CD4-positive, alpha-beta T cell treated with Interleukin-17A for 4 hours (primary cell): ENCODE data around the gene MYH14.
"Not testable (repeated sequence)": the region's sequence is repeated elsewhere in the genome, so short reads cannot be mapped to it uniquely, and the experiment has no call there.

ENCODE experiments used
- DNase-seq: peaks from one replicate; pipeline ENCODE4 v3.0.0-alpha.2; 2020; ENCODE audit warnings: mixed read lengths

Gene MYH14

DNA sequence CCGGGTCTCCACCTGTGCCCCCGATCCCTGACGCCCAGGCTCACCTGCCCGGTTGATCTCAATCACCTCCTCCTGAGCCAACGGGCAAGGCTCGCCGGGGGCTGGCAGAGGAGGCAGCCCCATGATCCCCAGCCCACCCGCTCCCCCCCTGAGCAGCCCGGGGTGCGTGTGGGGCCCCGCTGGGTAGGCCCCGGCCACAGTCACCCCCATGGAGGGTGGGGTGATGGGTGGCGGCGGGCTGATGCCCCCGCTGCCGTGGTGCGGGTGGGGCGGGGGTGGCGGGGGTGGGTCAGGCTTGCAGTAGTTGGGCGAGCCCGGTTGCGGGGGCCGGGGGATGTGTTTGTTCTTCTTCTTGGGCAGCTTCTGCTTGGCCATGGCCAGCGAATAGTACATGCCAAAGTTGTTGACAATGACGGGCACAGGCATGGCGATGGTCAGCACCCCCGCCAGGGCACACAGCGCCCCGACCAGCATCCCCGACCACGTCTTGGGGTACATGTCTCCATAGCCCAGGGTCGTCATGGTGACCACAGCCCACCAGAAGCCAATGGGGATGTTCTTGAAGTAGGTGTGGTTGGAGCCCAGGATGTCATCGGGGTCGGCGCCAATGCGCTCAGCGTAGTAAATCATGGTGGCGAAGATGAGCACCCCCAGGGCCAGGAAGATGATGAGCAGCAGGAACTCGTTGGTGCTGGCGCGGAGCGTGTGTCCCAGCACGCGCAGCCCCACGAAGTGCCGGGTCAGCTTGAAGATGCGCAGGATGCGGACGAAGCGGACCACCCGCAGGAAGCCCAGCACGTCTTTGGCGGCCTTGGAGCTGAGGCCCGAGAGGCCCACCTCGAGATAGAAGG lies 119.7 kb downstream of the MYH14 start:
- DNase-seq = no peak

- no peak for DNase-seq
Measured at GRCh38 chr19:50323782-50324133, 120.3 kb downstream of the MYH14 start.

- DNase-seq = no peak
Measured at GRCh38 chr19:50324331-50324730, 120.9 kb downstream of the MYH14 start.

- DNase-seq = peak; percentile 67
Measured at GRCh38 chr19:50325310-50326100, 122.1 kb downstream of the MYH14 start.

- DNase-seq = no peak
Measured at GRCh38 chr19:50326101-50326664, 122.8 kb downstream of the MYH14 start.

DNA sequence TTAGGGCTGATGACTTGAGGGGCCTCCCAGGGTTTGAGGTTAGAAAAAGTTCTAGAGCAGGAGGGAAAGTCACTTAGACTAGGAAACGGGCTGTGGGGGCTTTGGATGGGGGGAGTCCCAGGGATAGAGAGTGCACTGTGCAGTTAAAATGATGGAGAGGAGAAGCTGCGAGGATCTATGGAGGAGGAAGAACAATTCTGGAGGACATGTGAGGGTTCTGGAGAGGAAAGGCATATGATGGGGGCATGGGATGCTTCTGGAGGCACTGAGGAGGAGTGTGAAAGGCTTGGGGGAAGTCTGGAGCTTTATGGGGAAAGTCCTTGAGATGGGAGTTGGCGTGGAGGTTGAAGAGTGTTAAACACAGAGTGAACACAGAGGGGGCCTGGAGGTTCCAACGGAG lies 123.6 kb downstream of the MYH14 start:
- no peak for DNase-seq

DNA sequence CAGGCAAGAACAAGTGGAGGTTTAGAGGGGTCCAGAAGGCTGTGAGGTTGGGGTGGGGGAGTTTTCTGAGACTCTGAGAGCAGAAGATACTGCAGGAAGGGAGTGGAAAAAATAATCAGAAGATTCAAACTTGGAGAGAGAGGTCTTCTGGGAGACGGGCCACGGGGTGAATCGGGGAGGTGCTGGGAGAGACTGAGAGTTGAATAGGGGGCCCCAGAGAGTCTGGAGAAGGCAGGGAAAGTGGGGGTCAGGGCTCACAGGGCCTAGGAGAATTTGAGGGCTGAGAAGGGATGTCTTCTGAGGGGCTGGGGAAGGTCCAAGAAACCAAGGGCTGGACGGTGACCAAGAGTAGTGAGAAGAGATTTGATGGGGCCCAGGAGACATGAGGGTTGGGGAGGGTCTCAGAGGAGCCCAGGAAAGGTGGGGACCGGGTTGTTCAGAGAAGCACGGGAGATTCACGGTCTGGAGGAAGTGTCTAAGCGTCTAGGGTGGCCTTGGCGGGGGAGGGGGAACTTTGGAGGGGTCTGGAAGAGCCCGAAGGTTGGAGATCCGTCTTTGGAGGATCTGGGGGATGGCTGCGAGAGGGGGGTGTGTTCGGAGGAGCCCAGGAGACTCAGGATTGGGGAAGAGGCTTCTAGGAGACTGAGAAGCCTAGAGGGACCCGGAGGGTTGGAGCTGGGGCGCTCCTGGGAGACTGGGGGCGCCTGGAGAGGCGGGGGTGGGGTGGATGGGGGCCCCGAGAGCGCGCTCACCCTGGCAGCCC lies 124.2 kb downstream of the MYH14 start:
- DNase-seq = no peak

DNA sequence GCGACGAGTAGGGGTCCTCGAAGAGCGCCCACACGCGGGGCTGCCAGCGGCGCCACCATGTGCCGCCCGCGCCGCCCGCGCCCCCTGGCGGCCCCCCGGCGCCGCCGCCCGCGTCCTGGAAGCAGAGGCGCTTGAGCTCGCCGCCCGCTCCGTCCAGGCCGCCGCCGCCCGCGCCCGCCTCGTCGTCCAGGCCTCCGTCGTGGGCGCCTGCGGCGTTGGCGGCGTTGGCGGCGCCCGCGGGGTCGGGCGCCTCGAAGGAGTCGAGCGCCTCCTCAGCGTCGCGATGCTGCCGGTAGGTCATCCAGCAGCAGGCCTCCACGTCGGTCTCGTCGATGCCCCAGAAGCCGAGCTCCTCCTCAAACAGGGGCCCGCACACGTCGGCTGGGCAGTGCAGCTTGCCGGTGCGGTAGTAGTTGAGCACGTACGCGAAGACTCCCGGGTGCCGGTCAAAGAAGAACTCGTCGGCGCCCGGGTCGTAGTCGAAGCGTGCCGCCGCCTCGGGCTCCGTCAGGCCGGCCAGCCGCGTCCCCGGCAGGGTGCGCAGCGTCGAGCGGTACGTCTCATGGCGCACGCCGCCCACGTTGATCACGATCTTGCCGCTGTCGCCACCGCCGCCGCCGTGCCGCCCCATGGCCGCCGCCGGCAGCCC lies 124.9 kb downstream of the MYH14 start:
- DNase-seq = no peak

GRCh38 chr19:50328873-50329145 lies 125.4 kb downstream of the MYH14 start:
- DNase-seq = no peak

- DNase-seq = peak; percentile 87
Measured at GRCh38 chr19:50329146-50329925, 125.9 kb downstream of the MYH14 start, which contains the start of gene KCNC3. TSS of gene KCNC3 (minus strand) at chr19:50329377. CDS start at chr19:50329082, 295 bp downstream.

GRCh38 chr19:50329926-50330294 lies 126.5 kb downstream of the MYH14 start:
- not testable (repeated sequence) for DNase-seq

- peak; percentile 76 for DNase-seq
Measured at GRCh38 chr19:50330365-50331078, 127.1 kb downstream of the MYH14 start.

- DNase-seq = no peak
Measured at GRCh38 chr19:50331221-50331993, 128.0 kb downstream of the MYH14 start.

- DNase-seq = no peak
Measured at GRCh38 chr19:50331994-50332243, 128.5 kb downstream of the MYH14 start.

DNA sequence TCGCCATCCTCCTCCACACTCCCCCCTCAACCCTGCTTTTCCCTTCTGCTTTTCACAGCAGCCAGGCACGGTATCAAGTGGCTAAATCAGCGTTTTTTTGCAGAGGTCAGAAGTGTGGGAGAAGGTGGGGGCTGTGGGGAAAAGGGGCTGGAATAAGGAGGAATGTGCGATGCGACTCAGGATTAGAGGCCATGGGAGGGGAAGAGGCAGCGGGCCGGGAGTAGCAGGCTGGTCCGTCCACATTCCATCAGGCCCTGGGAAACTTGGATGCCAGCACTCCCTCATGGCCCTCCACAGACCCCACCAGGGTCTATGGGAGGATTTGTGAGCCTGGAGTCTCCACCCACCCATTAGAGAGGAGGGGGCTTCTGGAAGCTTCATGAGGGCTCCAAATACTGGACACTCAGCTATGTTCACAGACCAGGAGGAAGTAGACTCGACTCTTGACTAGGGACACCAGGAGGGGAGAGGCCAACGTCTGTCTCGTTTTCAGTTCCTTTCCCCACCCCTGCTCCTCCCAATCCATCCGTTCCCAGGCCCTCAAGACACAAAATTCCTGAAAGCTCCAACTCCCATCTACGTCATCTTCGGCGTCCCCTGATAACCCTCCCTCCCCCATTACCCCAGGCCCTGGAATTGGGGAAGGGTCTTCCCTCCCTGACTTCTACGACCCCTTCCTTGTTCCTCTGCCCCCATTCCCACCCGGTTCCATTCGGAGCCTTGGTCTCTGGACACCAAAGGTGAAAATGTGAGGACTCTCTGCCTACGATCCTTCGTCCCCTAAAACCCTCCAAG lies 129.0 kb downstream of the MYH14 start:
- no peak for DNase-seq

GRCh38 chr19:50333235-50333736 lies 129.9 kb downstream of the MYH14 start:
- DNase-seq = peak; percentile 87

GRCh38 chr19:50333737-50334617 lies 130.6 kb downstream of the MYH14 start:
- peak; percentile 86 for DNase-seq

GRCh38 chr19:50334741-50335421 lies 131.5 kb downstream of the MYH14 start:
- no peak for DNase-seq
